Activated CD4-positive, alpha-beta T cell treated with anti-CD3 and anti-CD28 coated beads, Interleukin-2, amount 10 ng/mL, durations not matched to agents 24 days and 14 days (primary cell): ENCODE measurements around the gene ATP9B. TPM values are rescaled to one million over a fixed set of nuclear protein-coding genes. Genes with fewer than 3 reads are reported as not detected.
"Not testable (repeated sequence)": the region's sequence is repeated elsewhere in the genome, so short reads cannot be mapped to it uniquely, and the experiment has no call there.

Experiments
- DNase-seq: peaks from one replicate; pipeline ENCODE4 v3.0.0; 2022
- H3K27ac Mint-ChIP-seq: one replicate; pipeline ENCODE4 v1.8.0; 2022; ENCODE audit warnings: mild to moderate bottlenecking, mixed read lengths
- H3K27me3 Mint-ChIP-seq: one replicate; pipeline ENCODE4 v1.8.0; 2022; ENCODE audit warnings: mixed read lengths
- H3K36me3 Mint-ChIP-seq: one replicate; pipeline ENCODE4 v1.8.0; 2022; ENCODE audit warnings: low read depth, mild to moderate bottlenecking, mixed read lengths
- H3K4me1 Mint-ChIP-seq: one replicate; pipeline ENCODE4 v1.8.0; 2021; ENCODE audit warnings: mixed read lengths
- H3K4me3 Mint-ChIP-seq: one replicate; pipeline ENCODE4 v1.8.0; 2022; ENCODE audit warnings: mild to moderate bottlenecking, moderate library complexity, mixed read lengths
- H3K9me3 Mint-ChIP-seq: one replicate; pipeline ENCODE4 v1.8.0; 2021; ENCODE audit warnings: mixed read lengths
- intact Hi-C: fragments of 100-400 bp; cut with micrococcal nuclease; formaldehyde crosslinking; loops from one replicate; pipeline ENCODE4 v1.15.1; 2023
- total RNA-seq: library from RNA; stranded (reverse); gene quantifications from 2 replicates; pipeline ENCODE4 v1.2.3, GENCODE V29; 2022

Gene ATP9B
- total RNA-seq, 1 donor from 2014 or later, result 30.3 TPM

DNA sequence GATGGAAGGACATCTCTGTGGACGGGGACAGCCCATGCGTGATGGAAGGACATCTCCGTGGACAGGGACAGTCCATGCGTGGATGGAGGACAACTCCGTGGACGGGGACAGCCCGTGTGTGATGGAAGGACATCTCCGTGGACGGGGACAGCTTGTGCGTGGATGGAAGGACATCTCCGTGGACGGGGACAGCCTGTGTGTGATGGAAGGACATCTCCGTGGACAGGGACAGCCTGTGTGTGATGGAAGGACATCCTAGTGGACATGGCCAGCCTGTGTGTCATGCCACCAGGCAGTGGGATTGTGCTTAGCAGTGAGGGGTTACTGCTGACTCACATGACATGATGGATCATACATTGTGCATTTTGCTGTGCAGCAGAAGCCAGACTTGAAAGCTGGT lies 296.5 kb downstream of the ATP9B start:
- H3K4me1 Mint-ChIP-seq, result peaks cover 7% of the 10 kb centered on the region
- DNase-seq, result no peak
- peaks cover 5% of the 10 kb centered on the region for H3K36me3 Mint-ChIP-seq
- intact Hi-C loops, result no loop called here
- no peaks in the 10 kb centered on the region for H3K9me3 Mint-ChIP-seq
- H3K4me3 Mint-ChIP-seq, result no peak overlapping the region
- no peak overlapping the region for H3K27ac Mint-ChIP-seq
- H3K27me3 Mint-ChIP-seq, result no peaks in the 10 kb centered on the region

- peaks cover 8% of the 10 kb centered on the region for H3K4me1 Mint-ChIP-seq
Observed at GRCh38 chr18:79366177-79367094, 297.2 kb downstream of the ATP9B start.

GRCh38 chr18:79367480-79367879 lies 298.3 kb downstream of the ATP9B start:
- intact Hi-C loops, result no loop called here
- Mint-ChIP-seq H3K27me3 (no peaks in the 10 kb centered on the region), H3K27ac (no peak overlapping the region), H3K4me3 (no peak overlapping the region), H3K36me3 (peaks cover 2% of the 10 kb centered on the region), H3K4me1 (peaks cover 13% of the 10 kb centered on the region), H3K9me3 (no peaks in the 10 kb centered on the region)
- no peak for DNase-seq

More at GRCh38 chr18:79366177-79367094, 297.2 kb downstream of the ATP9B start:
- H3K4me3 Mint-ChIP-seq, result no peak overlapping the region
- H3K27me3 Mint-ChIP-seq, result no peaks in the 10 kb centered on the region
- intact Hi-C loops, result no loop called here
- no peaks in the 10 kb centered on the region for H3K9me3 Mint-ChIP-seq
- H3K27ac Mint-ChIP-seq, result no peak overlapping the region
- peaks cover 2% of the 10 kb centered on the region for H3K36me3 Mint-ChIP-seq
- DNase-seq, result no peak

GRCh38 chr18:79367989-79368388 lies 298.8 kb downstream of the ATP9B start:
- peaks cover 2% of the 10 kb centered on the region for H3K36me3 Mint-ChIP-seq
- H3K4me3 Mint-ChIP-seq, result no peak overlapping the region
- peaks cover 13% of the 10 kb centered on the region for H3K4me1 Mint-ChIP-seq
- intact Hi-C loops, result no loop called here
- no peaks in the 10 kb centered on the region for H3K9me3 Mint-ChIP-seq
- DNase-seq, result no peak
- no peak overlapping the region for H3K27ac Mint-ChIP-seq
- H3K27me3 Mint-ChIP-seq, result no peaks in the 10 kb centered on the region

- intact Hi-C loops, result no loop called here
- H3K27ac Mint-ChIP-seq, result no peak overlapping the region
- H3K9me3 Mint-ChIP-seq, result no peaks in the 10 kb centered on the region
- H3K4me3 Mint-ChIP-seq, result no peak overlapping the region
- H3K27me3 Mint-ChIP-seq, result no peaks in the 10 kb centered on the region
- H3K36me3 Mint-ChIP-seq, result peaks cover 2% of the 10 kb centered on the region
- H3K4me1 Mint-ChIP-seq, result peaks cover 13% of the 10 kb centered on the region
- no peak for DNase-seq
Observed at GRCh38 chr18:79368681-79369080, 299.5 kb downstream of the ATP9B start.

DNA sequence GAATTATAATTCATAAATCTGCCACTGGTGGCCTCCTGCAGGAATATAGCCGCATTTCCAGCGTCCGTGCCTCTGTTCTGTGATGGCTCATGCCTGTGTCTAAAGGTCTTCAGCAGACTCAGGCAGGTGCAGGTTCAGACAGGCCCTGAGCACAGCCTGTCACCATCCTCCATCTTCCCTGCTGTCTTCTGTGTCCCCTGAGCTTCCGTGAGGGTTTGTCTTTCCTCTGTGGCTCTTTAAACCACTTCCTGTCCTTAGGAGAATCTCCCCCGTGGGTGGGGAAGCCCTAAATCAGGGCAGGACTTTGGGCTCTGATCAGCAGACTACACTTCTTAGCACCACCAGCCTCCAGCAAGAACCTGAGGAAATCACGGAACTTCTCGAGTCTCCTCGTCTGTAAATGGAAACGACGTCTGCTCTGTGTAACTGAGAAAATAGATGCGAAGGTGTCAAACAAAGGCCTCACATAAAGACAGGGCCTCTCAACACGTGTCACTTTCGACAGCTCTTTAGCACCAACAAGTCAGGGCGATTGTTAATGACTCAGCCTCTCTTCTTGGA lies 302.4 kb downstream of the ATP9B start:
- peaks cover 13% of the 10 kb centered on the region for H3K4me1 Mint-ChIP-seq
- peak overlapping the region; percentile 5 for H3K4me3 Mint-ChIP-seq
- peak overlapping the region; percentile 71 for H3K27ac Mint-ChIP-seq
- H3K36me3 Mint-ChIP-seq, result peaks cover 4% of the 10 kb centered on the region
- H3K27me3 Mint-ChIP-seq, result no peaks in the 10 kb centered on the region
- DNase-seq, result peak; percentile 74
- H3K9me3 Mint-ChIP-seq, result no peaks in the 10 kb centered on the region
- intact Hi-C loops, result no loop called here

GRCh38 chr18:79372461-79372860 lies 303.3 kb downstream of the ATP9B start:
- no peak overlapping the region for H3K4me3 Mint-ChIP-seq
- no peak overlapping the region for H3K27ac Mint-ChIP-seq
- no peak for DNase-seq
- H3K36me3 Mint-ChIP-seq, result peaks cover 4% of the 10 kb centered on the region
- no peaks in the 10 kb centered on the region for H3K27me3 Mint-ChIP-seq
- H3K9me3 Mint-ChIP-seq, result no peaks in the 10 kb centered on the region
- intact Hi-C loops, result no loop called here
- H3K4me1 Mint-ChIP-seq, result peaks cover 13% of the 10 kb centered on the region

GRCh38 chr18:79372991-79373390 lies 303.8 kb downstream of the ATP9B start:
- peaks cover 6% of the 10 kb centered on the region for H3K36me3 Mint-ChIP-seq
- H3K4me3 Mint-ChIP-seq, result no peak overlapping the region
- DNase-seq, result no peak
- H3K27me3 Mint-ChIP-seq, result no peaks in the 10 kb centered on the region
- peaks cover 13% of the 10 kb centered on the region for H3K4me1 Mint-ChIP-seq
- intact Hi-C loops, result no loop called here
- H3K27ac Mint-ChIP-seq, result no peak overlapping the region
- no peaks in the 10 kb centered on the region for H3K9me3 Mint-ChIP-seq

DNA sequence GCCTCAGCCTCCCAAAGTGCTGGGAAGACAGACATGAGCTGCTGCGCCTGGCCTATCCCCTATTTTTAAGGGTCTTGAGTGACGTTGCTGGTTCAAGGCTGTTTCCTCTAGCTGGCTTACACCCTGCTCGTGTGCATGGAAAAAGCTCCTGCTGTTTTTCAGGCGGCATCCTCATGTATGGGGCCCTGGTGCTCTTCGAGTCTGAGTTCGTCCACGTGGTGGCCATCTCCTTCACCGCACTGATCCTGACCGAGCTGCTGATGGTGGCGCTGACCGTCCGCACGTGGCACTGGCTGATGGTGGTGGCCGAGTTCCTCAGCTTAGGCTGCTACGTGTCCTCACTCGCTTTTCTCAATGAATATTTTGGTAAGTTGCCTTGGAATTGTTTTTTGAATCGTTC lies 304.5 kb downstream of the ATP9B start:
- peaks cover 8% of the 10 kb centered on the region for H3K36me3 Mint-ChIP-seq
- H3K27ac Mint-ChIP-seq, result no peak overlapping the region
- H3K27me3 Mint-ChIP-seq, result no peaks in the 10 kb centered on the region
- H3K4me3 Mint-ChIP-seq, result no peak overlapping the region
- H3K9me3 Mint-ChIP-seq, result no peaks in the 10 kb centered on the region
- H3K4me1 Mint-ChIP-seq, result peaks cover 9% of the 10 kb centered on the region
- intact Hi-C loops, result no loop called here
- DNase-seq, result no peak

DNA sequence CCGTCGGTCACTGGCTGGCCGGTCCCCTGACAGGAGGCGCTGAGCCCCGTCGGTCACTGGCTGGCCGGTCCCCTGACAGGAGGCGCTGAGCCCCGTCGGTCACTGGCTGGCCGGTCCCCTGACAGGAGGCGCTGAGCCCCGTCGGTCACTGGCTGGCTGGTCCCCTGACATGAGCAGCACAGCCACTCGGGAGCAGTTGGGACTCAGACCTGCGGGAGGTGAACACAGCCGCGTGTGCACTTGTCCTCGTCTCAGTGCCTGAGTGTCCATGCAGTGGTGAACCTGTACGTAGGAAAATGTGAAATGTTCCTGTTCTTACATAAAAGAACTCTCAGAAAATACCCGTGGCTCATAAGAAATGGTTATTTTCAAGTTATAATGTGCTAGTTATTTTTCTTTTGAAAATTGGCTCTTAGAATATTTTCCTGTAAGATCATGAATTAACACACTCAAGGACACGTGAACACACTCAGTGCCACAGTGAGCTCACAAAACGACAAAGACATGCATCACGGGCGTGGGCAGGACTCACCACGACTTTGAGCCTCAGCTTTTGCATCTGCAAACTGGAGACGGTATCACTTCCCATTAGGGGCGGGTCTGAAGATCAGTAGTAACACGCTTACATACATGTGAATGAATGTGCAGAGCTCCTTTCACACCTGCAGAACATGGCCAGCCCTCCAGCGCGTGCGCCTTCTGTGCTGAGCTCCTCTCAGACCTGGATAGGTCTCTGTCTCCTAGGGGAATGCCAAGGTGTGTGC lies 305.4 kb downstream of the ATP9B start:
- Mint-ChIP-seq H3K4me1 (peaks cover 14% of the 10 kb centered on the region), H3K27me3 (no peaks in the 10 kb centered on the region), H3K36me3 (peaks cover 9% of the 10 kb centered on the region), H3K27ac (no peak overlapping the region), H3K9me3 (no peaks in the 10 kb centered on the region), H3K4me3 (no peak overlapping the region)
- intact Hi-C loops, result no loop called here
- DNase-seq, result no peak

DNA sequence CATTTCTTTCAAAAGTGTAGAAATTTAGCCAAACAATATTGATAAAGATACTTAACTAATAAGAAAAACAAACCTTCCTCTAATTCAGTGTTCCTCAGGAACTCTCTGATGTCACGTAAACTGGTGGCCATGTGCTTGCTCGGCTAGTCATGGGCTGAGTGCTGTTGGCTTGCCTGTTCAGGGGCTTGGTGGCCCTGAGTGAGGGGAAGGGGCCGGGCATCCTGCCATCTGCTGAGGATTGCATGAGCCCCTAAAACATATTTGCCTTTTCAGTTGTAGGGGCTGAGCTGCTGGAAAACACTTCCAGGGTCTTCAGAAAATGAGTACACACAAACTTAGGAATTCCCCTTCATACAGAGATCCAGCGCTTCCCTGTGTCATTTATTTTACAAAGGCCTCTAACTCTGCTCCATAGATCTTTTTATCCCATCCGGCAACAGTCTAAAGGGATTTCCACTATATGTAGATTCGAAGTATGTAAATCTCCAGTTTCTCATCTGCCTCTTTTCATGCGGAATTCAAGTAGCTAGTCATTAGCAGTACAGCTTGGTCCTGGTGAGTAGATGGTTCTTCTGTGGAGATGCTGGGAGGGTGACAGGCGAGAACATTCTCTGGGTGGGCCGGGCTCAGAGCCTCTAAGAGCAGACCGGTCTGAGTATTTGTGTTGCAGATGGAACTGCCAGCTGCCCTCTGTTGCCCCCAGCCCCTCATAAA lies 306.4 kb downstream of the ATP9B start:
- no peak for DNase-seq
- Mint-ChIP-seq H3K36me3 (peaks cover 9% of the 10 kb centered on the region), H3K27ac (no peak overlapping the region), H3K27me3 (no peaks in the 10 kb centered on the region), H3K4me1 (peaks cover 14% of the 10 kb centered on the region), H3K4me3 (no peak overlapping the region), H3K9me3 (no peaks in the 10 kb centered on the region)
- intact Hi-C loops, result no loop called here

- H3K27ac Mint-ChIP-seq, DNase-seq, H3K27me3 Mint-ChIP-seq, H3K4me3 Mint-ChIP-seq, intact Hi-C loops, H3K36me3 Mint-ChIP-seq, H3K9me3 Mint-ChIP-seq: not testable (repeated sequence)
- H3K4me1 Mint-ChIP-seq, result peaks cover 11% of the 10 kb centered on the region
Observed at GRCh38 chr18:79376661-79377060, 307.5 kb downstream of the ATP9B start.

GRCh38 chr18:79377187-79377891 lies 308.1 kb downstream of the ATP9B start:
- Mint-ChIP-seq H3K4me1 (peaks cover 9% of the 10 kb centered on the region), H3K9me3 (no peaks in the 10 kb centered on the region), H3K4me3 (no peak overlapping the region), H3K27ac (no peak overlapping the region), H3K27me3 (no peaks in the 10 kb centered on the region), H3K36me3 (peaks cover 9% of the 10 kb centered on the region)
- intact Hi-C loops, result no loop called here
- no peak for DNase-seq
